H1 (cell line): ENCODE data around the gene TMEM18. TPM values are rescaled to one million over a fixed set of nuclear protein-coding genes. Genes with fewer than 3 reads are reported as not detected.

Source experiments
- EP300 ChIP-seq, 2 experiments: IDR thresholded peaks; 1 replicate in 1 of 2; 2 replicates in 1 of 2; pipeline ENCODE4 v1.6.1; 2011 to 2012; ENCODE audit warnings: low read depth in 2 of 2, low read length in 2 of 2, mild to moderate bottlenecking in 2 of 2, borderline replicate concordance in 1 of 2, inconsistent platforms in 1 of 2, moderate library complexity in 1 of 2
- GTF2F1 ChIP-seq: IDR thresholded peaks from 2 replicates; pipeline ENCODE4 v1.6.1; 2012; ENCODE audit warnings: low read depth, low read length, improper control_type of control experiment, borderline replicate concordance
- SIX5 ChIP-seq: IDR thresholded peaks from 2 replicates; pipeline ENCODE4 v1.6.1; 2011; ENCODE audit warnings: mild to moderate bottlenecking, low read depth, low read length
- SRF ChIP-seq: IDR thresholded peaks from 2 replicates; pipeline ENCODE4 v1.6.1; 2011; ENCODE audit warnings: mild to moderate bottlenecking, low read depth, low read length, moderate library complexity
- polyA plus RNA-seq, 7 experiments: library from polyadenylated mRNA; depleted of rRNA in 3 of 7; stranded (reverse) in 5 of 7; unstranded in 2 of 7; fragments of >200 nt in 5 of 7; fragments of 200-250 nt in 2 of 7; gene quantifications; 1 replicate in 5 of 7; 2 replicates in 1 of 7; 4 replicates in 1 of 7; pipeline versions ENCODE4 v1.2.1 to v1.2.3, GENCODE V29; 2011 to 2013; ENCODE audit warnings: missing spikeins in 2 of 7, mixed read lengths in 2 of 7
- total RNA-seq: library from RNA; stranded (reverse); fragmentation: NEBNext Ultra II Directional; extraction: Animal tissue kit (Norgen Biotek cat#: 25700); gene quantifications from 2 replicates; pipeline ENCODE4 v1.2.1, GENCODE V29; 2021
- TF ChIP-seq, protein P1 (sequence below): IDR thresholded peaks from 2 replicates; pipeline ENCODE4 v1.6.1; 2011; ENCODE audit warnings: low read depth, mild to moderate bottlenecking, low read length; ENCODE audit not compliant: insufficient read depth

The TMEM18 gene
- total and polyA plus RNA-seq, 2 of the 8 experiments (the other 6 are each of a cell fraction or from before 2014, with no cell fraction given): 22.4 to 27.1 TPM

DNA sequence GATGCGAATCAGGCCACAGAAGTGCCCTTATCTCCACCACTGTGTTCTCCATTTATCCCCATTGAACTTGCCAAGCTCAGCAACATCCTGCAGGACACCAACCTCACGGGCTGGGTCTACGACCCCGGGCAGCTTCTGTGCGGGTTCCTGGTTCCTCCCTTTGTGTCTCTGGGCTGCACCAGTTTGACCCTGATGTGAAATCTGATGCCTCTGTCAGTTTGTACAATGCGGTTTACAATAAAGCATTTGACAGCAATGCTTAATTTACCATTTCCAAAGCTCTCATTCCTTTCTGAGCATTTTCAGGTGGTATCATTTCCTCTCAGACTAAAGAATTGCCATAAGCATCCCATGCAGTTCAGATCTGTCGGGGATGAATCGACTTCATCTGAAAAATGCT lies 3.3 kb upstream of the TMEM18 start (continued):
- TF ChIP-seq, protein P1, sequence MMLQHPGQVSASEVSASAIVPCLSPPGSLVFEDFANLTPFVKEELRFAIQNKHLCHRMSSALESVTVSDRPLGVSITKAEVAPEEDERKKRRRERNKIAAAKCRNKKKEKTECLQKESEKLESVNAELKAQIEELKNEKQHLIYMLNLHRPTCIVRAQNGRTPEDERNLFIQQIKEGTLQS: no peak
- TF ChIP-seq GTF2F1 (no peak), EP300 (IDR thresholded peaks at IDR 0.05; ENCODE audit: borderline replicate concordance in 1 of 2, low read depth in 2 of 2, low read length in 2 of 2) (no peak), SRF (no peak), SIX5 (no peak)
